Urothelium cell line (cell line): ENCODE measurements around the gene EFCAB3.
A peak's percentile ranks its signal among the peaks of the same experiment; 100 is the strongest.
"Not testable (repeated sequence)": the region's sequence is repeated elsewhere in the genome, so short reads cannot be mapped to it uniquely, and the experiment has no call there.

ENCODE experiments used
- DNase-seq: peaks from one replicate; pipeline ENCODE4 v3.0.0; 2011; ENCODE audit warnings: low spot score, mixed read lengths
- FAIRE-seq: peaks from 2 replicates; lab custom pipeline; 2011; peaks lifted over from hg19 to GRCh38; lab: Jason Lieb, UNC

The EFCAB3 gene

GRCh38 chr17:62380253-62380652, at the start of gene EFCAB3:
Gene EFCAB3, plus strand, starts transcription at chr17:62380553. Its CDS starts 2,427 bp downstream, at chr17:62382980.
- DNase-seq (no peak), FAIRE-seq (no peak)

DNA sequence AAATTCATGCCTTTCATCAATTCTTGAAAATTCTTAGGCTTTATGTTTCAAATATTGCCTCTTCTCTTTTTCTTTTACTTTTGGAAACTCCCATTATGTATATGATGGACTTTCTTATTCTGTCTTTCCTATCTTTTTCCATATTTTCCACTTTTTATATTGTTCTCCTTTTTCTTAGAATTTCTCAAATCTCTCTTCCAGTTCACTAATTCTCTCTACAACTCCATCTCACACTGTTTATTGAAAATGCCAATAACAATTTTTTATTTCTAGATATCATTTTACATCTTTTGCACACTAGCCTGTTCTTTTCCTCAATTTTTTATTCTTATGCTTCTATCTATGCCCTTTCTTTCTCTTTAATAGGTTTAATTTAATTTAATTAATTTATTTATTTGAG, 43.8 kb upstream of the EFCAB3 start:
- no peak for DNase-seq
- FAIRE-seq = no peak

DNA sequence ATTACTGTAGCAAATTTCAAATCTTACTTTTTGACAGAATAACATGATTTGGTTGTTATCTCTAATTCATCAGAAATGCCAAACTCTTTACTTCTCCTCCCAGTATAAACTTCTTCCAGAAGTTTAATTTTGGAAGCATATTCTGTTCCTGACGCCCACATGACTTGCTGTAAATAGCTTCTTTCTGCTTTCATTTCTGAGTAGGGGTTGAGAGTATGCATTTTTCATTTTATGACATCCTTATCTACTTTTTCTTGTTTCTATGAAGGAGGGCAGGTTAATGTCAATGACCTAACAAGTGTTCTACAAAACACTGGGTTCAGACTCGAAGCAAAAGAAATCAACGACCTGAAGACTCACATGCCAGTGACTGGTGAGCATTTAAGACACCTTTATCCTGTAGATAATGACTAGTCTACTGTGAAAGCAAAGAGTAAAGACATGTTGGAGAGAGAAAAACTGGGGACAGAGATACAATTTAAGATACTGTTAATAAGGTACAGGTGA, 36.5 kb upstream of the EFCAB3 start:
- peak; percentile 50 for FAIRE-seq

DNA sequence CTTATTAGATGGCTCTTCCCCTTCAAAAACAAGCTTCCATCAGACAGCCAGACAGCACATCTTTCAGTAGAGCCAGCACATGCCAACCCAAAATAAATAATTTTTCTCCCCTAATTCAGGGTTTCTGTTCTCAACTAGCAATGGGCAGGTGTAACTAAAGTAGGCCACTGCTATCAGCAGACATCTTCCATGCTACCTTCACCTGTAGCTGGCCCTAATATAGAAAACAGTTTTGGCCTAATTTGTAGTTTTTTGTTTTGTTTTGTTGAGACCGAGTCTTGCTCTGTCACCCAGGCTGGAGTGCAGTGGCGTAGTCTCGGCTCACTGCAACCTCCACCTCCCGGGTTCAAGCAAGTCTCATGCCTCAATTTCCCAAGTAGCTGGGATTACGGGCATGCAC, 29.2 kb upstream of the EFCAB3 start:
- FAIRE-seq = no peak
- DNase-seq = no peak

More for the DNA sequence above, 36.5 kb upstream of the EFCAB3 start:
- DNase-seq = no peak

GRCh38 chr17:62366191-62366590, 14.2 kb upstream of the EFCAB3 start:
- FAIRE-seq (peak; percentile 58), DNase-seq (no peak)

GRCh38 chr17:62381561-62381960, 1.2 kb downstream of the EFCAB3 start:
- no peak for DNase-seq
- peak; percentile 93 for FAIRE-seq

- FAIRE-seq = peak; percentile 83
These were observed 8.5 kb downstream of the EFCAB3 start for GRCh38 chr17:62388856-62389255.

DNA sequence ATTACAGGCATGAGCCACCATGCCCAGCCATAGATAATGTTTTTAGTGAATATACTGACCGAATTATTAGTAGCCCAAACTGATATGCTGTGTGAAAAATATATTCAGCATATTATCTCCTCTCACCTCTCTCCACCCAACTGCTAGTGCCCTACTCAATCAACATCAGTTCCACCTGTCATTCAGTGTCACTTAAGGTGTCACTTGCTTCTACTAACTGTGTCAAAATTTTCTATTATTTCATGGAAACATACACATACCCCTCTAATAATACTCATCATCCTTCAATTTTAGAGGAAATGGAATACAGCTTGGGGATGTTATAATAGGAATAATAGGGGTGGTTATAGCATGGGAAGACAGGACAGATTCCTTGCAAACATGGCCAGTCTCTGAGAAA, 12.6 kb downstream of the EFCAB3 start:
- DNase-seq (no peak), FAIRE-seq (peak; percentile 37)

More at GRCh38 chr17:62388856-62389255, 8.5 kb downstream of the EFCAB3 start:
- DNase-seq = no peak

GRCh38 chr17:62398891-62399290, 18.5 kb downstream of the EFCAB3 start:
- DNase-seq (no peak), FAIRE-seq (no peak)

DNA sequence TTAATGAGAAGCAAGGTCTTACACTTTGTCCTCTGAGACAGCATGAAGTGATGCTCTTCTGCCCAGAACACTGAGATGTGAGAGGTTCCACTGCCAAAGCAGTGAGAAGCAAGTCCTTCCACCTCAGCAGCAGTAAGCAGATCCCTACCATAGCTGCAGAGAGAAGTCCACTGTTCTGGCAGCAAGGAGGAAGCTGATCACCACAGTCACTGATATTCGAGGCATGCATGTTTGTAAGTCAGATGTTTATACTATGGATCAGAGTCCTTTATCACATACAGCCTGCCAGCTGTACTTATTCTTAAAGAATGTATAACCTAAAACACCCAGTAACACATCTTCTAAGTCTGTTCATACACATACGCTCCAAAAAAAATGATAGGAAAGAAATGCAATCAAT, 25.1 kb downstream of the EFCAB3 start:
- FAIRE-seq (peak; percentile 84), DNase-seq (no peak)

GRCh38 chr17:62413090-62413489, 32.7 kb downstream of the EFCAB3 start:
- DNase-seq, FAIRE-seq: not testable (repeated sequence)

DNA sequence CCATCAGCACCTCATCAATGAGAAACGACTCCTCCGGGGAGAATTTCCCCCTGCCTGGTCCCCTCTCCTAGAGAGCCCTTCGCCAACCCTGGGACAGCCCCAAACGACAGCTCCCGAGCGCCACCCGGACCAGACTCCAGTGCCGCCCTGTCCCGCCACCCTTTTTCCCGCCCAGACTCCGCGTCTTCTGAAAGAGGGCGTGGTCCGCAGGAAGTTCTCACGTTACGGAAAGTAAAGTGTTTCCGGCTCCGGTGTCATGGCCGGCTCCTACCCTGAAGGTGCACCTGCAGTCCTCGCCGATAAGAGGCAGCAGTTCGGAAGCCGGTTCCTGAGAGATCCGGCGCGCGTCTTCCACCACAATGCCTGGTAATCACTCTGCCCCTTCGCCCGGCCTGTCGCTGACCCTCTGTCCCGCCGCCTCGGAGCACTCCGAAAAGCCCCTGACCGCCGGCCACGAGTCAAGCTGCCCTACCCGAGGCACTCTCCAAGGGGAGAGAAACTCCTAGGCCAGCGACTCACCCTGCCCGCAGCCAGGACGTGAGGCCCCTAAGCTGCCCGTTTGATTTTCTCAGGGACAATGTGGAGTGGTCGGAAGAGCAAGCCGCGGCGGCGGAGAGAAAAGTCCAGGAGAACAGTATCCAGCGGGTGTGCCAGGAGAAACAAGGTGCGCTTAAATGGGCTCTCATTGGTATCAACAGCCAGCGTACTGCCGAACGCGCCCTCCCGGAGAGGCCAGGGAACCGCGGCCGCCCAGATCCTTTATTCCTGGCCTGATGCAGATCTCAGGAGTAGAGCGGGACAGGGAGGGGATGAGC, 43.5 kb downstream of the EFCAB3 start, which contains the start of gene METTL2A:
Gene METTL2A (plus strand): TSS at position 251 of the 815 bp plus-strand sequence. CDS start 6 bp downstream, at position 257.
- peak; percentile 94 for DNase-seq
- FAIRE-seq = peak; percentile 92

DNA sequence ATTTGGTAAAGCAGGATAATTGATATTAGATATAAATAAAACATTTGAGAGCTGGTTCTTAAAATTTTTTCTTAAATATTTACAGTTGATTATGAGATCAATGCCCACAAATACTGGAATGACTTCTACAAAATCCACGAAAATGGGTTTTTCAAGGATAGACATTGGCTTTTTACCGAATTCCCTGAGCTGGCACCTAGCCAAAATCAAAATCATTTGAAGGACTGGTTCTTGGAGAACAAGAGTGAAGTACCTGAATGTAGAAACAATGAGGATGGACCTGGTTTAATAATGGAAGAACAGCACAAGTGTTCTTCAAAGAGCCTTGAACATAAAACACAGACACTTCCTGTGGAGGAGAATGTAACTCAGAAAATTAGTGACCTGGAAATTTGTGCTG, 45.9 kb downstream of the EFCAB3 start:
- not testable (repeated sequence) for FAIRE-seq, DNase-seq

GRCh38 chr17:62435251-62435650, 54.9 kb downstream of the EFCAB3 start:
- not testable (repeated sequence) for FAIRE-seq, DNase-seq

DNA sequence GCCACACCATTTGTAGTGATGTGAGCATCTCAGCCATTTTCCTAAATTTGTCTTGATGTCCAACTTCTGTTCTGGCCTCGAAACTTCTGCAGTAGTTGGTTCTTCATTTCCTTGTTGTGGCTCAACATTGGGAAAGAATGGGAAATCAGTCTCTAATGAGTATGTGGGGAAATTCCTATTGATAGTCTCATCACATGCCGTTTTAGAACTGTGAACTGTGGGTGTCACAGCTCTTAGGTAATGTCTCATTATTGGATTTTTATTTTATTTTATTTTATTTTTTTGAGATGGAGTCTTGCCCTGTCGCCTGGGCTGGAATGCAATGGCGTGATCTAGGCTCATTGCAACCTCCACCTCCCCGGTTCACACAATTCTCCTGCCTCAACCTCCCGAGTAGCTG, 60.8 kb downstream of the EFCAB3 start:
- DNase-seq, FAIRE-seq: not testable (repeated sequence)

- no peak for FAIRE-seq
- no peak for DNase-seq
These were observed 63.7 kb downstream of the EFCAB3 start for GRCh38 chr17:62444063-62444462.

DNA sequence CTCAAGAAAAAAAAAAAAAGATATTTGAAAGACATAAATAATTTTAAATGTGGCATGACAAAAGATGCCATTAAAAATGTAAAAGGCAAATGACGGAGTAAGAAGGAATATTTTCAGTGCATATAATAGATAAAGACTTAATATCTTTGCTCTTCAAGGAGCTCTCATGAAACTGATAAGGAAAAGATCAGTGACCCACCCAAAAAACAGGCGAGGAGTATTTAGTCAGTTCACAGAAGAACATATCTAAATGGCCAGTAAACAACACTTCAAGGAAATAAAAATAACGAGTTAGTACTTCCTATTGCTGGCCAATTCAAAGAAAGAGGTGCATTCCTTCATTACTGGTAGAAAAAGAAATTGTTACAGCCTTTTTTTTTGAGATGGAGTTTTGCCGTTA, 65.4 kb downstream of the EFCAB3 start:
- not testable (repeated sequence) for FAIRE-seq, DNase-seq

DNA sequence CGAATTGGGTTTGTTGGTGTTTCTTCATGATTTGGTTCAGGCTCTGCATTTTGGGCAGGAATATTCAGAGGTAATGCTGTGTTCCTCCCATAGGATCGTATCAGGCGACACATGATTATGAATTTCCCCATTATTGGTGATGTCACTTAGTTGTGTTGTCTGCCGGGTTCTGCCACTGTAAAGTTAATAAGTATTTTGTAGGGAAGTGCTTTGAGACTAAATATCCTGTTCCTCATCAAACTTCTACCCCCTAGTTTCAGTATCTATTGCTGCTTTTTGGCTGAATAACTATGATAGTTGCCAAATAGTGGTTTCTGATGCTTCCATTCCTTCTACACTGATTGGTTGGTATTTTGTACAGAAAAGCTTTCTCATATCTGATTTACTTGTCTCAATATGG, 71.8 kb downstream of the EFCAB3 start:
- DNase-seq, FAIRE-seq: not testable (repeated sequence)

- DNase-seq, FAIRE-seq: not testable (repeated sequence)
These were observed 72.7 kb downstream of the EFCAB3 start for GRCh38 chr17:62453041-62453440.

- FAIRE-seq = not testable (repeated sequence)
These were observed 73.3 kb downstream of the EFCAB3 start for GRCh38 chr17:62453656-62454055.

DNA sequence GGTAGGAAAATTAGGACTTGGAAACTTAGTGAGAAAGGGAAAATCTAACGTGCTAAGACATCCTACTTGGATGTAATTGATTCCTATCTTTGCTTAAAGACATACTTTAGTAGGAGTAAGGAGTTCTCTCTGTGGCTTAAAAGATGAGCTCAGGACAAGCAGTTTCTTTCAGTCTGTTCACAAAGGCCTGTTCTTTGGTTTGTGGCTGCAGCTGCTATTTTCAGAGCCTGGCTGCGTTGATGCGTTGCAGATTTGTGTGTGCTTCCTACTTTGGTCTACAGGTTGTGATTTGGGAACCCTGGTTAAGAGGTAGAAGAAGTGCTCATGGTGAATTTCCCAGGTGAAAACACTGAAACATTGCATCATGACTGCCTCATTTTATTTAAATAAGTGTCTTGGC, 73.8 kb downstream of the EFCAB3 start:
- FAIRE-seq, DNase-seq: not testable (repeated sequence)

More at GRCh38 chr17:62453656-62454055, 73.3 kb downstream of the EFCAB3 start:
- DNase-seq = not testable (repeated sequence)

GRCh38 chr17:62456016-62456415, 75.7 kb downstream of the EFCAB3 start:
- no peak for DNase-seq
- no peak for FAIRE-seq
